Aortic smooth muscle cell (primary cell): ENCODE results near the gene CYP24A1. TPM values are rescaled to one million over a fixed set of nuclear protein-coding genes. Genes with fewer than 3 reads are reported as not detected.

Experiments
- total RNA-seq: library from RNA; depleted of rRNA; stranded (reverse); fragments of >200 nt; gene quantifications from 2 replicates; pipeline ENCODE4 v1.2.3, GENCODE V29; 2014

Gene CYP24A1
- total RNA-seq = not detected in 2 replicates

GRCh38 chr20:54173653-54174456 is at the start of gene CYP24A1:
CYP24A1 (minus strand) TSS chr20:54173986; CDS start chr20:54173579, 407 bp downstream.

DNA sequence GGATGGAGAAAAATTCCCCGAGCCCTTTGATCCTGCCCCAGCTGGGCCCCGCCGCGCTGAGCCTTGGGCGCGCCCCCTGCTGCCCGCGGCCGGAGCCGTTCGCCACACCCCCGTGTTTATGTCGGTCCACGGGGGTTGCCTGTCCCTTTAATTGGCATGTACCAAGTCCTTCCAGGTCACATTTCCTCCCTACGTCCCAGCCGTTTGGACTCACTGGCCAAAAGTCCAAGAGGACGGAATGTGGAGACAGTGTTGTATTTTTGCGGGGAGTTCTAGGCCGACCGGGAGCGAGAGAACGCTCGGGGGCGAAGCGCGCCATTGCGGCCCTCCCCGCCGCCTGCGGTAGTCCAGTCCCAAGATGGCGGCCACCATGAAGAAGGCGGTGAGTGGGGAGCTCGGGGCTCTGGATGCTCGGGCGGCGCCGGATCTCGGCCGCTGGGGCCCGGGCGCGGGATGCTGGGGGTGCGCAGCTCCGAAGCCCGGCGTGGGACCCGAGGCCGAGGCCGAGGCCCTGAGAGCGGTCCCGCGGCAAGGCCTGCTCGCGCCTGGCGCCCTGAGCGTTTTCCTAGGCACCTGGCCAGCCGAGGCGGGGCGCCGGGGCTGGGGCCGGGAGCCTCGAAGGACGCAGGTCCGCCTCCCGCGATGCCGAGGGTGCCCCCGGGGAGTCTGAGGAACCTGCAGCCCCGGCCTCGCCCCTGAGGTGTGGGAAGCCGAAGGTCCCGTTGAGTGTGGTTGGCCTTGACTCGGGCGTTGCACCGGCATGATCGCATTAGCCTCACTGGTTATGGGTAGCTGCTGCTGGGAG is 34.2 kb upstream of the CYP24A1 start, which contains the start of gene PFDN4:
Gene PFDN4 (plus strand): TSS at position 345 of the 805 bp plus-strand sequence. CDS start 14 bp downstream, at position 359.

Other genes with a start within 250 kb of the CYP24A1 start
- gene BCAS1, start 103.4 kb downstream of the CYP24A1 start, total RNA-seq = not detected in 2 replicates
- 75.2 and 128 TPM in 2 replicates for gene PFDN4, start 34.1 kb upstream of the CYP24A1 start, total RNA-seq